ENCODE measurements around the gene SNPH.

SNPH gene

GRCh38 chr20:1265226-1265915 is 723 bp upstream of the SNPH start:
- no peak for DNase-seq

GRCh38 chr20:1265916-1266166 is 253 bp upstream of the SNPH start:
- no peak for DNase-seq

DNA sequence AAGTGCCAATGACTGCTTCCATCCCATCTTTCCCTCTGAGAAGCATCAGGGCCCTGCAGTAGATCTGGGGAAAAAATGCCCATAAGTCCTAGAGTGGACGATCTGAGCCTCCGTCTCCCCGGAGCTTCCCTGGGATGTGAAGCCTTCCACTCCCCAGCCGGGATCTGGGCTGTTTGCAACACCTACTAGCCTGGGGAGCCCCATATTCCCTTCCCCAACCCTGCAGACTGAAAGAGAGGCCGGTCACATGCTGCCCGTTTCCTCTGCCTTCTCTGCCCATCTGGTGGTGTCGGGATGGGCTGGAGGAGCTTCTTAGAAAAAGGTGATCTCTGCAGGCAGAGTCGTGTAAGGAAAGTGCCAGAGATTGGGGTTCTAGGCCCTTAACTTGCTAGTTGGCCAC is 1.1 kb downstream of the SNPH start:
- no peak for DNase-seq

DNA sequence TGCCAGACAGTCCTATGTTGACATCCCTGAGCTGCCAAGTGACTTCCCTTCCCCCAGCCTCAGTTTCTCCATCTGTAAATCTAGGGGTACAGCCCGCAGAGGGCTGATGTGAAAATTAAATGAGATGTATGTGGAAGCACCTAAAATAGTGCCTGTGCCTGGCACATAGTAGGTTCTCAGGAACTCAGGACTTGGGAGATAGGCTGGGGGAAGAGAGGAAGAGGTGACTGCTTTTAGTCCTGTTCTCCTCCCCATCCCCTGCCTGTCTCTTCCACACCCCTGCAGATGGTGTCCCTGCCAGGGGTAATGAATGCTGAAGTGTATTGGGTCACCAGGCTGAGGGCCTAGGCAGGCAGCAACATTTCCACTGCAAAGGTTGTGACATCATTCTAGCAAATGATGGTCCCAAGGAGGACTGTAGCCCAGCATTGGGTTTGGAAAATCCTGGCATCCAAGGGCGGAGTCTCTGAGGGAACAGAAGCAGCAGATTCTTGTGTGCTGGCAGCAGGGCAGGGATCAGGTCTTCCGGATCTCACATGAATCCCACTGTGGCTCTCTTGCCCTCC is 1.8 kb downstream of the SNPH start:
- DNase-seq = no peak

DNA sequence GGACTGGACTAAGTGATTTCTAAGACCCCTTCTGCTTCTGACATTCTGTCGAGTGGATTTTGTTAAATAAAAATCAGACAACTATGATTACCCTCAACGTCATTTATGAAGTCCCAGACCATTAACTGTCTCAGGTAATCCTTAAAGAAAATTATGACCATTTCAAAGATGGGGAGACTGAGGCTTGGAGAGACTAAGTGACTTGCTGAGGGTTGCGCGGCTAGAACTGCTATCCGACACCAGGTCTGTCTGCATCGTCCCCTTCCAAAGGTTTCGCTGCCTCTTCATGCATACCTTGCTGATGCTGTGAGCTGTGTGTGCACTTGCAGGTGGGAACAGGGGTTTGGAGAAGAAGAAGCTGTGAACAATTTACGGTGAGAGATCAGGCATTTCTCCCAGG is 3.1 kb downstream of the SNPH start:
- DNase-seq = no peak

- DNase-seq = no peak
Observed at GRCh38 chr20:1269850-1270249, 3.8 kb downstream of the SNPH start.

DNA sequence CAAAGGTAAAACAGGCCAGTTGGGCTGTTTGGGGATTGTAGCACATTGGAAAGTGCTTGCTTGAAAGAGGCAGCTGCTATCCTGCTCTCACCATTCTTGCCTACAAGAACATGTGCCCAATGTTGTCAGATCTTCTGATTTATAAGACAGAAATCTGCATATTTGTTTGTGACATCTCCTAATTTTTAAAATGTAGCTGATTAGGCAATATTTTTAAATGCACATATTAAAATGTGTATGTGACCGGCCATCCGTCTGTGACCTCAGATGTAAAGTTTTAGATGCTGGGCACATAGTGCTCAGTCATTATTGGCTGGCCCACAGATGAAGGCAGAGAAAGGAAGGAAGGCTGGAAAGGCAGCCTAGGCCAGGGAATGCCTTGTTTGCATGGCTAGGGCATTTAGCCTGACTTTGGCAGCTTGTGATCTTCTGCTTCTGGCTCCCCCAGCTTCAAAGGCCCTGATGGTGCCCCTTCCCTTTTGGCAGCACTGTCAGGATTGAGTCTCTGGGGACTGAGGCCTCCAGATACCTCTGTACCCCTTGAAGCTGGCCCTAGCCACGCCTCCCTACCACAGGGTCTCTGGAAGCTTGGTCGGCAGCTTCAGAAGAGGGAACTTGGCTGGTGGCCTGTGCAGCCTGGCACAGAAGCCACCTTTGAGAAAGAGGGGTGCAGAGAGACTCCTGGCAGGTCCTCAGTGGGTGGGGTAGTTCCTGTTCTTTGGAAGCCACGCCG is 6.4 kb downstream of the SNPH start:
- no peak for DNase-seq

GRCh38 chr20:1273366-1273765 is 7.3 kb downstream of the SNPH start:
- DNase-seq = no peak

DNA sequence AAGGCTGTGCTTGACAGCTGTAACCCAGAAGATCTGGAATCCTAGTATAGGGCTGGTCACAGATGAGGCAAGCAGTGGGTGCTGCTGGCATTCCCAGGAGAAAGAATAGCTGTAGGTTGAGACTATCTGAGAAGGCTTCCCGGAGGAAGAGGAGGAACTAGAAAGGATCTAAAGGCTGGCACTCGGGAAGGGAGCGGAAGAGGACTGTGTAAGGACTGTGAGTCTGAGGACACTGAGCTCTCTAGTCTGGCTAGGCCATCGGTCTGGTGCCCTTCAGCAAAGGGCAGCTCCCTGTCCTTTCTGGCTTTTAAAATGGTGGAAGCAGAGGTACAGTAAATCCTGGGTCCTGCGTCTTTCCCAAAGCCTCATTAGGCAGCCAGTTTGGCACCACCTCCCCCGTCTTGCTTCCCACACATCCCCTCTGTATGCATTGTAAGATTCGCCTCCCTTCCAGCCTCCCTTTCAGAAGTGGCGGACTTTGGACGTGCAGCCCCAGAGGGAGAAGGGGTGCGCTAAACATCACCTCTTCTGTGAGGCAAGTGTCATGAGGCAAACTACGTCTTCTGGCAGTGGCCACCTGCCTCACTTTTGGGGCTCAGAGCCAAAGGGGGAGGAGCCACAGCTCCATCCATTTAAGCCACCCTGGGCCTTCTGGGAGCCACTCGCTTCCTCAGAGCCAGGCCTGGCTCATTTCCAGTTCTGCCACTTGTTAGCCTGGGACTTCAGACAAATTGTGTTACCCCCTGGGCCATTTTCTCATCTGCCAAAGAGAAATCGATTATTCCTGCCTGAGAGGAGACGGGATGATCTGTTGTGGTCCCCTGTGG is 8.6 kb downstream of the SNPH start:
- DNase-seq = no peak

GRCh38 chr20:1275919-1276318 is 9.8 kb downstream of the SNPH start:
- DNase-seq = no peak

DNA sequence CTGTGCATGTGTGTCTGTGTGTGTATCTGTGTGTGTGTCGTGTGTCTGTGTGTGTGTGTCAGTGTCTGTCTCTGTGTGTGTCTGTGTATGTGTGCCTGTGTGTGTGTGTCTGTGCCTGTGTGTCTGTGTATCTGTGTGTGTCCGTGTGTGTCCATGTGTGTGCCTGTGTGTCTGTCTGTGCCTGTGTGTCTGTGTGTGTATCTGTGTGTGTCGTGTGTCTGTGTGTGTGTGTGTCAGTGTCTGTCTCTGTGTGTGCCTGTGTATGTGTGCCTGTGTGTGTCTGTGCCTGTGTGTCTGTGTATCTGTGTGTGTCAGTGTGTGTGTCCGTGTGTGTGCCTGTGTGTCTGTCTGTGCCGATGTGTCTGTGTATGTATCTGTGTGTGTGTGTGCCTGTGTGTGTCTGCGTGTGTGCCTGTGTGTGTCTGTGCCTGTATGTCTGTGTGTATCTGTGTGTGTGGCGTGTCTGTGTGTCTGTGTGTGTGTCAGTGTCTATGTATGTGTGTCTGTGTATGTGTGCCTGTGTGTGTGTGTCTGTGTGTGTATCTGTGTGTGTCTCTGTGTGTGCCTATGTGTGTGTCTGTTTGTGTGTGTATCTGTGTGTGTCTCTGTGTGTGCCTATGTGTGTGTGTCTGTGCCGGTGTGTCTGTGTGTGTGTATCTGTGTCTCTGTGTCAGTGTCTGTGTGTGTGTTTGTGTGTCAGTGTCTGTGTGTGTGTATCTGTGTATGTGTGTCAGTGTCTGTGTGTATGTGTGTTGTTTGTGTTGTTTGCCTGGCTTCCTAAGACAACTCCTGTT is 11.6 kb downstream of the SNPH start:
- DNase-seq = no peak

DNA sequence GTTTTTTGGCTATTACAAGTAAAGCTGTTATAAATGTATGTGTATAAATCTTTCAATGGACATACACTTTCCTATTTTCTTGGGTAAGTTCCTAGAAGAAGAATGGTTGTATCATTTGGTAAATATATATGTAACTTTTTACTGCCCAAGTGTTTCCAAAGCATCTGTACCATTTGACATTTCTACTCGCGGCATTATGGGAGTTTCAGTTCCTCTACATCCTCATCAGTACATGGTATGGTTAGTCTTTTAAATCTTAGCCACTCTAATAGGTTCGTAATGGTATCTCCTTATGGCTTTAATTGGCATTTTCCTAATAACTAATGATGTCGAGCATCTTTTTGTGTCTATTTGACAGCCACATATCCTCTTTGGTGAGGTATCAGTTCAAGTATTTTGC is 12.9 kb downstream of the SNPH start:
- DNase-seq = no peak

GRCh38 chr20:1280195-1281102 is 14.4 kb downstream of the SNPH start:
- no peak for DNase-seq

DNA sequence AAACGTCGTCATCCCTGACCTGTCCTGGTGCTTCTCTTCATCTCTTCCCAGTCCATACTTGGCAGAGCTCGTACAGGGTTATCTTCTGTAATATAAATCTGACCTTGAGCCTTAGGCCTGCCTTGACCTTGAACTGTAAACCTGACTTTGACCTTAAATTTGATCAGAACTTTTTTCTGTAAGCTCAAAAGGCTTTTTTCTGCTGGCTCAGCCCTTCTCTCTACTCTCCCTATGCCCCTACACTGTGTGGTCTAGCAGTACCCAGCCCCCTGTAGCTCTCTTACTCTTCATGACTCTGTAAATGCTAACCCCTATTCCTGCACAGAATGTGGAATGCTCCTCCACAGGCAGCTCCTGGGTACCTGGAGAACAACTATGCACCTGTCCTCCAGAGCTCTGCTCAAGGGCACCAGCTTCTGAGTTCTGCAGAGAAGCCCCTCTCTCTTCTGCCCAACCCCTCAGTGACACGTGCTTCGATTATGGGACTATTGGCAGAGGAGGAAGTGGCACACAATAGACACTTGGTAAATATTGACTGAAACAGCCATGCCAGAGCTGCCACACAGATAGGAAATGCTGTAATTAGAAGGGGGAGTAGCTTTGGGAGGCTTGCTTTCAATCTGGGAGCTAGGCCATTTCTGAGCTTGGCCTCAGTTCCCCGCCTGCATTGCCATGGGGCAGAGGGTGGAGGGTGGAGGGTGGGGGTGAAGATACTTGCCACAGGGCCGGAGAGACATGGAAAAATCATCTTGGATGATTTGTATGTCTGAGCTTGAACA is 15.4 kb downstream of the SNPH start:
- DNase-seq = no peak

DNA sequence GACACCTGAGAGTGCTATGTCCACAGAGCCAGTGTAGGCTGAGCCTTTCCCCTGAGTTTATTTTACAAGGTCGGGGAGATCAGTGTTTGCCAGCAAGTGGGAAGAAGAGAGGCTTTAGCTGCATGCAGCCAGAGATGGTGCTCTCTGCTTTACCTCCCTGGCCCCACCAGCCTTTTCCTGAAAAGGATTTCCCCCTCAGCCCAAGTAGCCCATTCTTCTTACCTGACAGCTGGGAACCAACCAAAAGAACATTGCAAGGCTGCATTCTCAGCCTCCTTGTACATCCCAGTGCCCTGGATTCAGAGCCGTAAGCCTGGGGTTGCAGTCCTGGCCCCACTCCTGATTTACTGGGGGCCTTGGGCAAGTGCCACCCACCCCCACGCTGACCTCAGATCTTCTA is 16.9 kb downstream of the SNPH start:
- DNase-seq = no peak

DNA sequence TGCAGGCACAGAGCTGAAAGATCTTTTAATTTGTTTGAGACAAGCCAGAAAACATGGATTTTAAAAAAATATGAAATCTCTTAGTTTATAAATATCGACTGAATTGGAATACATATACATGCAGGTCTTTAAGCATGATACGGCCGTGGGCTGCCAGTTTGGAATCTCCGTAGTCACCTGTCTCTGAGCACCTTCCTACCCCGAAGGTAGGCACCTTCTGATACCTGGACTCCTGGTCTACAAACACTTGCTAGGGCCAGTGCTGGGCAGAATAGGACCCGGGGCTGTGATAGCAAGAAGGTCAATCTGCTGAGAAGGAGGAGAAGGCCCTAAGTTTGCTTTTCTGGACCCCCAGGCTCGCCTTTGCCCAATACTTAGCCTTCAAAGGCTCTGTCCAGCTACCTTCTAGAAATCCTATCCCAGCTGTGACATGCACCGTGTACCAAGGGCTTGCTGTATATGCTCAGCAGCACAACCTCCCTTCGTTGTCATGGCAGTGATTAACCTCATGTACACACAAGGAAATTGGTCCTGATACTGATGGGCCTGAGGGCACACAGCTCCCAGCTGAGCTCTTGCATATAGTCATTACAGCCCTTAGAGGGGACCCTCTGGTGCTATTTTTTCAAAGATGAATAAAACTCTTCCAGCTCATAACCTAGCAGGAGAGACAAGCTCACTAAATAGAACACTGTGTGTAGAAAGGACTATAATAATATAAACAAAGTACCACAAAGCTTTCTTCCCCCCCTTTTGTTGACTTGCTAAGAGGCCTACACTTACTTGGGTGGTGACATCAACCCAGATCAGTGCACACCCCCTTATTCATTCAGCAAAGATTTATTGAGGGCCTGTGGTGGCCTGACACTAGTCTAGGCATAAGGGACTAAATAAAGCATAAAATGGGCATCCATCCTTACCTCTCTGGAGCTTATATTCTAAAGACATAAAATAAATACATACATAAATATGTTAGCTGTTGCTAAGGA is 17.7 kb downstream of the SNPH start:
- DNase-seq = no peak

- peak; percentile 16 to 49 for DNase-seq
Observed at GRCh38 chr20:1286267-1287024, 20.4 kb downstream of the SNPH start.

DNA sequence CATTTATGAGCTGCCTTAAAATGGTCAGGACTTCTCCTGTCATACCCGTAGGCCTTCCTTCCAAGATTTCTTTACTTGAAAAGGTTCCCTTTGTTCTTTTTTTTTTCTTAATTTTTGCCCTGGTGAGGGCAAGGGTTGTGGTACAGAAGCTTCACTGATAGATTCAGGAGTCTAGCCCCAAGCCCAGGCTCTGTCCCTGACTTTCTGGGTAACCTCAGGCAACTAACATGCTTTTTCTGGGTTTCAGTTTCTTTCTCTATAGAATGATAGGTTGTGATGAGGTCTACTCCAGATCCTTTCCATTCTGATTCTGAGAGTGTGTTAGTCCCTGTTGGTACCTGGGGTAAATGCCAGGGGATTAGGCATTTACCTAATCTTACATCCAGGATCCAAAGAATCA is 21.2 kb downstream of the SNPH start:
- no peak for DNase-seq
